Panc1 (cell line): ENCODE data around the gene SSNA1.

Experiments used
- CTCF ChIP-seq: fragments of 450-650 bp; IDR thresholded peaks from 2 replicates; pipeline ENCODE4 v1.5.1; 2017; ENCODE audit warnings: mild to moderate bottlenecking
- POLR2AphosphoS5 ChIP-seq: IDR thresholded peaks from 2 replicates; pipeline ENCODE4 v1.6.1; 2012; ENCODE audit warnings: mild to moderate bottlenecking, low read depth, low read length, moderate library complexity
- REST ChIP-seq, 2 experiments: IDR thresholded peaks; 2 replicates each; pipeline ENCODE4 v1.6.1; 2011 to 2012; ENCODE audit warnings: low read depth in 2 of 2, control low read depth in 1 of 2, low read length in 1 of 2, mild to moderate bottlenecking in 1 of 2, moderate library complexity in 1 of 2; ENCODE audit not compliant: insufficient read depth in 1 of 2
- TCF7L2 ChIP-seq: IDR thresholded peaks from 2 replicates; pipeline ENCODE4 v1.6.1; 2011; ENCODE audit warnings: mild to moderate bottlenecking, low read depth, low read length, inconsistent platforms

- TF ChIP-seq CTCF: no peak
- TF ChIP-seq TCF7L2: no peak
- TF ChIP-seq POLR2AphosphoS5: no peak
- TF ChIP-seq REST (IDR thresholded peaks at IDR 0.05; ENCODE audit: insufficient read depth in 1 of 2, low read depth in 2 of 2, low read length in 1 of 2): no peak
Measured at GRCh38 chr9:137199411-137200121, 11.1 kb downstream of the SSNA1 start.
